Fibroblast of villous mesenchyme (primary cell): Measurements from ENCODE around the gene WDFY3. TPM values are rescaled to one million over a fixed set of nuclear protein-coding genes. Genes with fewer than 3 reads are reported as not detected.

Experiments
- DNase-seq: peaks from one replicate; pipeline ENCODE4 v3.0.0-alpha.2; 2010; ENCODE audit warnings: low read depth
- H3K4me3 ChIP-seq: 2 replicates; pipeline ENCODE4 v1.5.1; 2011; ENCODE audit warnings: low read depth, mild to moderate bottlenecking, low read length
- CTCF ChIP-seq: IDR thresholded peaks from 2 replicates; pipeline ENCODE4 v1.5.1; 2012; ENCODE audit warnings: low read depth, mild to moderate bottlenecking, low read length; ENCODE audit not compliant: insufficient read depth
- total RNA-seq: library from RNA; depleted of rRNA; stranded (reverse); fragments of >200 nt; gene quantifications from 2 replicates; pipeline ENCODE4 v1.2.3, GENCODE V29; 2012

WDFY3 gene
- total RNA-seq, 1 donor = 98.0 TPM

- TF ChIP-seq CTCF = no peak
- H3K4me3 ChIP-seq = peak overlapping the region; percentile 86
- no peak for DNase-seq
Observed at GRCh38 chr4:84964995-84965552, 1.4 kb downstream of the WDFY3 start.

GRCh38 chr4:84962102-84962501 is 4.4 kb downstream of the WDFY3 start:
- TF ChIP-seq CTCF = no peak
- H3K4me3 ChIP-seq = no peak overlapping the region
- DNase-seq = no peak

- no peak overlapping the region for H3K4me3 ChIP-seq
- no peak for DNase-seq
- no peak for TF ChIP-seq CTCF
Observed at GRCh38 chr4:84958434-84958833, 8.1 kb downstream of the WDFY3 start.

GRCh38 chr4:84957514-84958420 is 8.7 kb downstream of the WDFY3 start:
- DNase-seq = no peak
- no peak overlapping the region for H3K4me3 ChIP-seq
- no peak for TF ChIP-seq CTCF

GRCh38 chr4:84956014-84956413 is 10.5 kb downstream of the WDFY3 start:
- TF ChIP-seq CTCF = no peak
- H3K4me3 ChIP-seq = no peak overlapping the region
- no peak for DNase-seq

- no peak for TF ChIP-seq CTCF
- no peak overlapping the region for H3K4me3 ChIP-seq
- DNase-seq = no peak
Observed at GRCh38 chr4:84954982-84955567, 11.4 kb downstream of the WDFY3 start.
